ENCODE data around the gene INTS3.
"Not testable (repeated sequence)": the region's sequence is repeated elsewhere in the genome, so short reads cannot be mapped to it uniquely, and the experiment has no call there.

The INTS3 gene

DNA sequence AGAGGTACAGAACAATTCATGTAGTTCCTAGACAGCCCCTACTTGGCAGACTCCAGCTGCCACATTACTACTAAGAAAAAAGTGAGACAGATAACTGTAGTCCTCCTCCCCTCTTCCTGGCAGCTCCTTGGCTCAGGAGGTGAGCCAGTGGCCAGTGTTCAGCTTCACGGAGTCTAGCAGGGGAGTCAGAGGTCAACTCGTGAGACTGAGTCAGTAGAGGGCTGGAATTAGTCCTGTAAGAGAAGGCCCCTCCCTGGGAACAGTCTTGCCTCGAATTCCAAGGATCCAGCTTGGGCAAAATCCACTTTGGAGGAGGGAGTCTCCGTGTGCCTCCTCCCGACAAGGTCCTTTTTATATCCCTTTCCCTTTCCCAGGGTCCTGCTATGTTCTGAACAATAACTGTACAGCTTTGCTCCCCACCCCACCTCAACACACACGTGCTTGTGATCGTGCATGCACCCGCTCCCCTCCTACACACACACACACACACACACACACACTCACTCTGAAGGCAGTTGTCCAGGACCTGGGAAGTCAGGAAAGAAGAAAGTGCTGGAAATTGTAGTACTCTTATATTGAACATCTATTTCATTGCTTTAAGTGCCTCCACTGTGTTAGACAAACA lies 24.8 kb downstream of the INTS3 start:
- no peak for DNase-seq (ENCODE audit: low read depth)

GRCh38 chr1:153754266-153754665 lies 26.4 kb downstream of the INTS3 start:
- no peak for DNase-seq (ENCODE audit: low read depth)

DNA sequence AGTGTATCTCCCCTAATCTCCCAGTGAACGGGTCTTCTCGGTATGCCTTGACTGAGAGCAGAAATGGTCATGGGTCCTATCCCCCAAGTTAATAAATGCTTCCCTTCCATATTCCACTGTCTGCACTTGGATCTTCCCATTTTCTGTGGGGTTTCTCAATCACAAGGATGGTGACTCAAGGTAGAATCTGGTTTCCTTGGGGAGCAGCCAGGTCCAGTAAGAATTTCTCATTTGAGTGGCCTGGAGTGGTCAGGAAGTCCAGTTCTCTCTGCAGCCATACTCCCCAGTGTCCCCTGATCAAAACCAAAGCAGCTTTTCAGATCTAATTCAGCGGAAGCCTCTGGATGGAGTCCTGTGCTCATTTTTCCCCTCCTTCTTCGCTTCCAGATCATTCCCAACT lies 32.6 kb downstream of the INTS3 start:
- no peak for DNase-seq (ENCODE audit: low read depth)

DNA sequence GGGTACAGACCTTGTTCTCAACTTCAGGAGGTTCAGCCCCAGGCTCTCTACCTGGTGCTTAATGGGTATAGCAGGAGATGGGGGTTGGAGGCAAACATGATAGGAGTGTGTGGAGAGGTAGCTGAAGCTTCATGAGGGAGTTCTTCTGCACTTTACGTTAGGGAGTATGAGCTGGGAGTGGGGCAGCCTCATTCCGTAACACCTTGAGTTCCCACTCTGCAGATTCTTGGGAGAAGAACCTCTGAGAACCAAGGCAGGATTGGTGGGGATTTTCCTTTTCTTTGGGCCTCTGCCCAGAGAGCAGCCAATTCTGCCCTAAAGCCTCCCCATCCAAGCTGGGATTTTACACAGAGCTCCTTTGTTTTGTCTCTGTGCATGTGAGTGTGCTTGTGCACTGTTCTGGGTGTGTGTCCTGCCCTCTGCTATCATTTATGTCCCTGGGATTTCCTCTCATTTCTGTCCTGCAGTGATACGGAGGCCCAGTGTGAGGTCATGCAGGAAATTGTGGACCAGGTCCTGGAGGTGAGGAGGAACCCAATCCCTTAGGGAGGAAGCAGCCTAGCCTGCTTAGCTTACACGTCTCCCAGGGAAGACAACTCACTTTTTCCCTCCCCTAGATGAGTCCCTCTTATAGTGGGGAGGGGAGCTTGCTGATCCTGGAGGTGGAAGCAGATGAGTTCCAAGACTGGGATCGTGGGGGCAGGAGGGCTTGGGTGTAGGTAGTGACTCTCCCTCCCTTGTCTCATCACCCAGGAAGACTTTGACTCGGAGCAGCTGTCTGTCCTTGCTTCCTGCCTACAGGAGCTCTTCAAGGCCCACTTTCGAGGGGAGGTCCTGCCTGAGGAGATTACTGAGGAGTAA lies 35.7 kb downstream of the INTS3 start:
- no peak for DNase-seq (ENCODE audit: low read depth)

DNA sequence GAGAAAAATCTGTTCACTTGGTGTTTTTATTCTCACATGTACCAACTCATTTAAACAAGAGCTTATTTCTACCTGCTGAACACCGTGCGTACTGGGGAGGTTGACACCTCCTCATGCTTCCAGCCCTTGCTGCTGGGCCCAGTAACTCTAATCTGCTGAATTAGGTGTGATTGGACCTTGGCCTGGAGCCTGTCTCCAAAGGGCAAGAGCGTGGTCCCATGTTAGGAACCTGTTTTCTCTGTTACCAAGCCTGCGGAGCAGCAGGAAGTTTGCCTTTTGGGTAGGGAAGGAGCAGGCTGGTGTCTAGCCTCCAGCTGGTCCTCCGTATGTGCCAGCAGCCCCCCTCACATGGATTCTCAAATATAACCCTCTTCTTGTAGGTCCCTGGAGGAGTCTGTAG lies 36.5 kb downstream of the INTS3 start:
- DNase-seq (ENCODE audit: low read depth) = no peak

- not testable (repeated sequence) for DNase-seq (ENCODE audit: low read depth)
Measured at GRCh38 chr1:153766663-153767062, 38.8 kb downstream of the INTS3 start.

DNA sequence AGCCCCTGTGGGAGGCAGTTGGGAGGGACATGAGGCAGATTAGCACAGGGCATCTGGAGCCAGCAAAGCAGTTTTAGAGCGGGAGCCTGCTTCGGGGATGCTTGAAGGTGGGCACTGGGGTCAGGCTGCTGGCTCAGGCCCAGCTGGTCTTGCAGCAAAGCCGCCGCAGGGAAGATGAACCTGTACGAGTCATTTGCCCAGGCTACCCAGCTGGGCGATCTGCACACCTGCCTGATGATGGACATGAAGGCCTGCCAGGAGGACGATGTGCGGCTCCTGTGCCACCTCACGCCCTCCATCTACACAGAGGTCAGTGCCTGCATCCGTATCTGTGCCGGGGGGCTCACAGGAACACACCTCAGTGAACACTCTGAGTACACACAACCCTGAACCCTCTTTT lies 39.7 kb downstream of the INTS3 start:
- DNase-seq (ENCODE audit: low read depth) = no peak

- DNase-seq (ENCODE audit: low read depth) = no peak
Measured at GRCh38 chr1:153768316-153769181, 40.7 kb downstream of the INTS3 start.

DNA sequence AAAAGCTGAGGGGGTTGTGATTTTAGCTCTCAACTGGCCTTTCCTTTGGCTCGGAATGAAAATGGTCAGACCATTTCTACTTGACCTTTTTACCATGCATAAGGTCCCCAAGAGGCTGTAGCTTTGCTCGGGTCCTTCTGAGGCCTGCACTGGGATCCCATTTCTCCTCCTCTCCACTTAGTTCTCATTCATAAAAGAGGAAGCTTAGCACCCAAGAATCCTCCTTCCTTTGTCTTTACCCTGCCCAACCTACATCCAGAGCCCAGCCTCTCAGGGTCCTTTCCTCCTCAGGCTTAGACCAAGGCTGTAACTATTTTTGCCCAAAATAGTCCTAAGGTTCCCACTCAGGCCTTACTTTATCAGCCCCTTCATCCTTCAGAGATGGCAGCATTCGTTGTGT lies 41.4 kb downstream of the INTS3 start:
- DNase-seq (ENCODE audit: low read depth) = no peak

DNA sequence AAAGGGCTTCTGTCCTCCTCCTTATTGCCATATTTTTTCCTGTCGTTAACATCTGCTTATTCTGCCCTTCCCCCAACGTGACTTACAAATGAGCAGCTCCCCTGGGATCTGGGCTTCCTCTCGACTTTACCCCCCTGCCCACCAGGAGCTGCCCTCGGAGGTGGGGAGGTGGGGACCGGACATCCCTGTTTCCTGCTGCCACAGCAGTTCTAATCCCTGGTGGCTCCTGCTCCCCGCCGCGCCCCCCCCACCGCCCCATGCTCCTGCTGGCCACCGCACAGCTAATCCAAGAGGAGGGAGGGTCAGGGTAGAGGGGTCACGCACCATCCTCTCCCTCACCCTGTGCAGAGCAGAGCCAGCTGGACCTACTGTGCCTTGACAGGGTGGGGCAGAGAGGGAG lies 42.9 kb downstream of the INTS3 start:
- no peak for DNase-seq (ENCODE audit: low read depth)

DNA sequence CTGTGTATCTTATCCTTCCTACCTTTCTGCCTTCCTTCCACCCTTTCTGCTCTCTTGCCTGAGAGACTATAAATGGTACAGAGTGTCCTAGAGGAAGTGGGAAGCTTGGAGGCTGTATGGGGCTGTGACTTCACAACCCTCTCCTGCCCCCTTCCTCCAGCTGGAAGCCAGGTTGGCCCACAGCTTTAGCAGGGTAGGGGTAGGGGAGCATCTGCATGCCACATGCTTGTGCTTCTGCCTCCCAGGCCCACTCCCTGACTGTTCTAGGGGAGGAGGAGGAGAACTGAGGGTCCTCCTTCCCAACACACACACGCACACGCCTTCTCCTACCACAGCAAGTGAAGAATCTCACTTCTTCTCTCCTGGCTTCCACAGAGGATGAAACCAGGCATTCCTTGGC lies 43.4 kb downstream of the INTS3 start:
- no peak for DNase-seq (ENCODE audit: low read depth)

GRCh38 chr1:153771841-153772593 lies 44.2 kb downstream of the INTS3 start:
- no peak for DNase-seq (ENCODE audit: low read depth)

DNA sequence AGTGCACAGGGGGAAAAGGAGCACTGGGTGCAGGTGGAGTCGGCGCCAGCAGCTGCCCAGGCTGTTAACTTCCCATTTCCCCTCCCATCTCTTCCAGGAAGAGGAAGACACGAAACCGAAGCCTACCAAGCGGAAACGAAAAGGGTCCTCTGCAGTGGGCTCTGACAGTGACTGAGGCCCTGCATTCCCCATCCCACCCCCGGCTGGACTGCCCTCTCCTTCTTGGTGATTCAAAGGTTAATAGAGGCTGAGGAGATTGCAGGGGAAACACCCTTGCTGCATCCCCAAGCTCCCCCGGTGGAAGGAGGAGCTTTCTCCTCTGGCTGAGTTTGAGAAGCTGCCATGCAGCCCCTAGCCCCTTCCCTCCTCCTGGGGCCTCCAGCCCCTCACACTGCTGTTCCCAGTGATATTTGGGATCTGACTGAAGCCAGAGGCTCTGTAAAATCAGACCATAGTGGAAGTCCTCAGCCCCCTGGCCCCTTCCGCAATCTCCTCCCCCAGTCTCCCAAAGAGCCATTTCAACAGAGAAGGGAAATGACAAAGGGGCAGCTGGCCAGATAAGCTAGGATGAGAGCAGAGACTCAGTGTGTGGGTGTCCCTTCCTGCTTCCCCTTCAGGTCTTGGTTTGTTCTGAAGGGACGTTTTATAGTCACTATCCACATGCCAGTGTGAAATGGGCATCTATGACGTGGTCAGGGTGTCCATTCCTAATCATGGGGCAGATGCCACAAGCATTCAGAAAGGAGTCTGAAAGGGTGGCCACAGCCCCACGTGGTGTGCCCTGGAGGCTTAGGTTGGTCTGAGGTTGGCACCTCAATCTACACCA lies 45.5 kb downstream of the INTS3 start:
- DNase-seq (ENCODE audit: low read depth) = no peak

DNA sequence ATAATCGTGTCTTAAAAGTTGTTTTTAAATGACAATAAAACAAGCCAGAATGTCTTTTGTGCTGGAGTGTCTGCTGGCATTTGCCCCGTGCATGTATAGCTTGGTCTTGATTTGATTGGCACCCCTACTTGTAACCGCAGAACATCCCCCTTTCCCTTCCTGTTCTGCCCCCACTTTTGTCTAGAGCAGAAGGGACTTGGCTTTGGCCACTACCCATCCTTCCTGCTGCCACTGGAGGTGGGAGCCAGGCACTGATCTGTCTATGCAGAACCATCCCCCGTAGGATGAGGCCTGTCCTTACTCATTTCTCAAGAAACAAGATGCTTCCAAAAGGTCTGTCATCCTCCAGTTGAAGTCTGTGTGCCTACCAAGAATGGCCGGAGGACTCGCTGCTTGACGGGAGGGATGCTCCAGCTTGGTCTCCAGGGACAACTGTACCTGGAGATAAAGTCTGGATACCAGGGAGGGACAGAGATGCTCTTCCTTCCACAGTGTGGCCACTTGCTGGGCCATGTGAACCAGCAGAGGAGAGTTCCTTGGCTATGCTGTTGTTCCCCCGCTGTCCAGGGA lies 46.3 kb downstream of the INTS3 start:
- no peak for DNase-seq (ENCODE audit: low read depth)

GRCh38 chr1:153774780-153775457 lies 47.1 kb downstream of the INTS3 start, which contains the start of gene SLC27A3:
Gene SLC27A3, plus strand, starts transcription at chr1:153775407. Its CDS starts 91 bp downstream, at chr1:153775498.
- no peak for DNase-seq (ENCODE audit: low read depth)

- peak; percentile 25 for DNase-seq (ENCODE audit: low read depth)
Measured at GRCh38 chr1:153775458-153776327, 47.8 kb downstream of the INTS3 start.

DNA sequence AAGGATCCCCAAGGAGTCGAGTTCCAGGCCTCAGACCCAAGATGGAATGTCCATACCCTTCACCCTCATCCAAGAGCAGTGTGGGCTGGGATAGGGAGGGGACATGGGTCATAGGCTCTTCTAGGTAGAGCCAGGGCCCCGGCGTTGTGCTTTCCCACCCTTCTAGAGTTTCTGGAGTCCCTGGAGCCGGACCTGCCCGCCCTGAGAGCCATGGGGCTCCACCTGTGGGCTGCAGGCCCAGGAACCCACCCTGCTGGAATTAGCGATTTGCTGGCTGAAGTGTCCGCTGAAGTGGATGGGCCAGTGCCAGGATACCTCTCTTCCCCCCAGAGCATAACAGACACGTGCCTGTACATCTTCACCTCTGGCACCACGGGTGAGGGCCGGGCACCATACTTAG lies 48.5 kb downstream of the INTS3 start:
- DNase-seq (ENCODE audit: low read depth) = no peak

DNA sequence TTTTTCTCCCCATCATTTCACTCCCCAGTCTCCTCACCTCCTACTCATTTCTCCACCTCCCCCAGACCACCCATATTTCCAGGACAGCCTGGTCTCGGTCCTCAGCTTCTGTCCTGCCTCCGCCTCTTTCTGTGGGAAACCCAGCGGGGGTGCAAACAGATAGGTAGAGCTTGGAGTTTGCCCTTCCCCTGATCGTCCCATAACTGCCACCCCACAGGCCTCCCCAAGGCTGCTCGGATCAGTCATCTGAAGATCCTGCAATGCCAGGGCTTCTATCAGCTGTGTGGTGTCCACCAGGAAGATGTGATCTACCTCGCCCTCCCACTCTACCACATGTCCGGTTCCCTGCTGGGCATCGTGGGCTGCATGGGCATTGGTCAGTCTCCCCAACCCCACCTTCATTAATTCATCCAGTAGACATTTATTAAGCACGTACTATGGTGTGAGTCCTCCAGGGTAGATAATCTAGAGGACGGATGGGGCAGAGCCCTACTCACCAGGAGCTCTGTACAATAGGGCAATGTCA lies 49.1 kb downstream of the INTS3 start:
- no peak for DNase-seq (ENCODE audit: low read depth)

DNA sequence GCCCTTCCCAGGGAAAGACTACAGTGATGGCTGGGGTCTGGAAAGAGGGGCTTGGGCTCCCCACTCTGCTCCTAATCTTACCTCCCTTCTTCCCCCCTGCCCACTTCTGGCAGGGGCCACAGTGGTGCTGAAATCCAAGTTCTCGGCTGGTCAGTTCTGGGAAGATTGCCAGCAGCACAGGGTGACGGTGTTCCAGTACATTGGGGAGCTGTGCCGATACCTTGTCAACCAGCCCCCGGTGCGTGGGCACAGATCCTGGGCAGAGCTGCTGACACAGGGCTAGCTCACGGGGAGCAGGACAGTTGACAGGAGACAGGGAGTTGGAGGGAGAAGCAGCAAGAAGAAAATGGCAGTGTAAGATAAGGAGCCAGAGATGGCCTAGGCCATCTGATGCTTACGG lies 49.8 kb downstream of the INTS3 start:
- no peak for DNase-seq (ENCODE audit: low read depth)

Data from GM04504 (cell line).